Esophagus squamous epithelium (tissue), 4 donors: Measurements from ENCODE around the gene REC114.

Experiments
- POLR2A ChIP-seq, 4 donors: fragments of 450-650 bp; IDR thresholded peaks; one replicate each; pipeline ENCODE4 v1.6.1; 2017; ENCODE audit warnings: antibody characterized with exemption in 4 of 4, mild to moderate bottlenecking in 4 of 4, moderate library complexity in 3 of 4
- TF ChIP-seq, protein P1 (sequence below), 6 experiments: fragments of 450-650 bp in 4 of 6; fragments of 200-600 bp in 2 of 6; sonication (generic) in 2 of 6; IDR thresholded peaks; one replicate each; pipeline ENCODE4 v1.5.1; 2016 to 2019; ENCODE audit warnings: antibody characterized with exemption in 6 of 6, mild to moderate bottlenecking in 4 of 6, moderate library complexity in 4 of 6

DNA sequence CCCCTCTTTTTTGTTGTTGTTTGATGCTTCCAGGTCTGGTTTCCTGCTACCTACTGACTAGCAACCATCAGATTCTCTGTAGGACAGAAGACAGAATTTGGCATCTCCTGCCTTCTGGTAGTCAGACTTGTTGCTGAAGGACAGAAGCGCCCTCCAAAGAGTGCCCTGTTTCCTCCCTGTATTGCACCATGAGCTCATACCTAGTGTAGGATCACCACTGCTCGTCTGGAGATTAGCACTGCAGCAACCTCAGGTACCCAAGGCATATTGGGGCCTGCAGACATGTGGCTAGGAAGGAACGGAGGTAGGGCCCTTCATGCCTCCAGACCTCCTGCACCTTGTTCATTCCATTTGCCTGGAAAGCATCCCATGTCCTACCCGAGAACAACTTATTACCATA lies 112.1 kb downstream of the REC114 start:
- no peak for TF ChIP-seq POLR2A (IDR thresholded peaks at IDR 0.05)
- TF ChIP-seq, protein P1, sequence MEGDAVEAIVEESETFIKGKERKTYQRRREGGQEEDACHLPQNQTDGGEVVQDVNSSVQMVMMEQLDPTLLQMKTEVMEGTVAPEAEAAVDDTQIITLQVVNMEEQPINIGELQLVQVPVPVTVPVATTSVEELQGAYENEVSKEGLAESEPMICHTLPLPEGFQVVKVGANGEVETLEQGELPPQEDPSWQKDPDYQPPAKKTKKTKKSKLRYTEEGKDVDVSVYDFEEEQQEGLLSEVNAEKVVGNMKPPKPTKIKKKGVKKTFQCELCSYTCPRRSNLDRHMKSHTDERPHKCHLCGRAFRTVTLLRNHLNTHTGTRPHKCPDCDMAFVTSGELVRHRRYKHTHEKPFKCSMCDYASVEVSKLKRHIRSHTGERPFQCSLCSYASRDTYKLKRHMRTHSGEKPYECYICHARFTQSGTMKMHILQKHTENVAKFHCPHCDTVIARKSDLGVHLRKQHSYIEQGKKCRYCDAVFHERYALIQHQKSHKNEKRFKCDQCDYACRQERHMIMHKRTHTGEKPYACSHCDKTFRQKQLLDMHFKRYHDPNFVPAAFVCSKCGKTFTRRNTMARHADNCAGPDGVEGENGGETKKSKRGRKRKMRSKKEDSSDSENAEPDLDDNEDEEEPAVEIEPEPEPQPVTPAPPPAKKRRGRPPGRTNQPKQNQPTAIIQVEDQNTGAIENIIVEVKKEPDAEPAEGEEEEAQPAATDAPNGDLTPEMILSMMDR (IDR thresholded peaks at IDR 0.05) = no peak
